Ovary (tissue), 3 donors: ENCODE data around the gene MX2.

Experiments
- POLR2A ChIP-seq: fragments of 450-650 bp; IDR thresholded peaks from one replicate; pipeline ENCODE4 v1.6.1; 2017; ENCODE audit warnings: antibody characterized with exemption, mild to moderate bottlenecking, moderate library complexity
- TF ChIP-seq, protein P1 (sequence below), 3 donors: fragments of 450-650 bp in 2 of 3; fragments of 200-600 bp in 1 of 3; IDR thresholded peaks; one replicate each; pipeline versions ENCODE4 v1.5.1 to v1.8.0; 2016 to 2022; ENCODE audit warnings: antibody characterized with exemption in 3 of 3, mild to moderate bottlenecking in 1 of 3
- donor health status: DM: no; HTN: no; CAD: no.

DNA sequence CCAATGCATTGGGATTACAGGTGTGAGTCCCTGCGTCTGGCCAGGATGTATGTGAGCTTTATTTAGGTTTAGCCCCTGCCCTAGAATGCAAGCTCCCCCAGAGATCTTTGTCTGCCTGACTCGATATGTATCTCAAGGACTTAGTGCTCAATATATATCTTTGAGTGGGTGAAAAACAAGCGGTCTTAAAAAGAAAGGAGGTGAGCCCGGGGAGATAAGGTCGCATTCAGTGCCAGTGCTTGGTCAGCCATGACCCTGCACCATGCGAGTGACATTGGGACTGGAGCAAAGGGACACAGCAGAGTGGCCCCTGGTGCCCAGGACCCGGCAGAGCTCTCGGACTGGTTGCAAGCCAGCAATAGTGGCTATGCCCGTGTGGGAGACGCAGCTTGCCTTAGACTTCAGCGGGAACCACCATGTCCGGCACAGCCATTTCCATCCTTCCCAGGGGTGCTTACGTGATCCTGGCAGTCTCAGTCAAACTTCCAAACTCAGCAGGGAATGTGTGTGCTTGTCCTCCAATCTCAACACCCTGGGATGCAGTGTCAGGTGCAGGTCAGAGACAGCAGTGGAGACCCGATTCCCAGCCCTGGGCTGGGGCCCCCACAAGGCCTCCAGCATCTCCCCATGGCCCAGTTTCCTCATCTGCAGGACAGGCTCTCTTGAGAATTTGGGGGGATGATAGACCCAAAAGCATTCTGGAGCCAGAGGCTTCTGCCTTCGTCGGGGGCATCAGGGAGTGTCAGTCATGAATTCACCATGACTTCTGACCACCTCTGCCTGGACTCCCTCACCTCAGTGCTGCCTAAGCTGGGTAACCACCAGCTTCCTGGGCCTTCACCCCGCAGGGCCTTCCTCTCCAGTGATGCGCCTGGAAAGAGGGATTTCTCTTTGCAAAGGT, 1.8 kb downstream of the MX2 start:
- TF ChIP-seq, protein P1, sequence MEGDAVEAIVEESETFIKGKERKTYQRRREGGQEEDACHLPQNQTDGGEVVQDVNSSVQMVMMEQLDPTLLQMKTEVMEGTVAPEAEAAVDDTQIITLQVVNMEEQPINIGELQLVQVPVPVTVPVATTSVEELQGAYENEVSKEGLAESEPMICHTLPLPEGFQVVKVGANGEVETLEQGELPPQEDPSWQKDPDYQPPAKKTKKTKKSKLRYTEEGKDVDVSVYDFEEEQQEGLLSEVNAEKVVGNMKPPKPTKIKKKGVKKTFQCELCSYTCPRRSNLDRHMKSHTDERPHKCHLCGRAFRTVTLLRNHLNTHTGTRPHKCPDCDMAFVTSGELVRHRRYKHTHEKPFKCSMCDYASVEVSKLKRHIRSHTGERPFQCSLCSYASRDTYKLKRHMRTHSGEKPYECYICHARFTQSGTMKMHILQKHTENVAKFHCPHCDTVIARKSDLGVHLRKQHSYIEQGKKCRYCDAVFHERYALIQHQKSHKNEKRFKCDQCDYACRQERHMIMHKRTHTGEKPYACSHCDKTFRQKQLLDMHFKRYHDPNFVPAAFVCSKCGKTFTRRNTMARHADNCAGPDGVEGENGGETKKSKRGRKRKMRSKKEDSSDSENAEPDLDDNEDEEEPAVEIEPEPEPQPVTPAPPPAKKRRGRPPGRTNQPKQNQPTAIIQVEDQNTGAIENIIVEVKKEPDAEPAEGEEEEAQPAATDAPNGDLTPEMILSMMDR (IDR thresholded peaks at IDR 0.05): no peak
- TF ChIP-seq POLR2A: no peak
